Prostate gland (tissue), 2 donors: ENCODE measurements around the gene FAM170B.

Experiments used
- POLR2A ChIP-seq: fragments of 450-650 bp; IDR thresholded peaks from one replicate; pipeline ENCODE4 v1.6.1; 2016; ENCODE audit warnings: antibody characterized with exemption, mild to moderate bottlenecking
- POLR2AphosphoS5 ChIP-seq: sonication (generic); formaldehyde crosslinking; IDR thresholded peaks from one replicate; pipeline ENCODE4 v1.6.1; 2017; ENCODE audit warnings: antibody characterized with exemption
- TF ChIP-seq, protein P1 (sequence below), 4 experiments: fragments of 200-600 bp in 2 of 4; fragments of 450-650 bp in 2 of 4; sonication (generic) in 2 of 4; IDR thresholded peaks; 1 replicate in 3 of 4; 2 replicates in 1 of 4; pipeline ENCODE4 v1.5.1; 2016 to 2019; ENCODE audit warnings: antibody characterized with exemption in 4 of 4, mild to moderate bottlenecking in 2 of 4, moderate library complexity in 2 of 4

DNA sequence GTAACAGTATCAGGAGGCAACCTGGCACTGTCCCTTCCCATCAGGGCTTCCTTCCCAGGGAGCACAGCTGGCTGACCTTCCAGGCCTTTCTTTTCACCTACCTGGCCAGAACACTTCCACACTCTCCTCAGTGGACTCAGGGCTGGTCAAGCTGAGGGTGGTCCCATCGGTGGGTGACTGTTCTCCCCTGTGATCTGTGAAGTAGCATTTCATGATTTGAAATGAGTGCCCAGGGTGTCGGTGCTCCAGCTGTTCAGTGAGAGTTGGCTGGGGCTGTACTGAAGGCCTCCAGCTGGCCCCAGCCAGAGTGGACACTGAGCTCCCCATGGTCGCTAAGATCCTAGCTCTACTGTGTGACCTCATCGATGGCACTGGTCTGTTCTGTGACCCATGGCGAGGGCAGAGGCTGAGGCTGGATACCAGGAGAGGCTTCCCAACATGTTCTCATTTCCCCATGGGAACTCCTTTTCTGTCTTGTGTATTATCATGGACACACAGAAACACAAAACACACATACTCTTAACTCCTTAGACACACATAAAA is at the start of gene FAM170B:
- TF ChIP-seq, protein P1, sequence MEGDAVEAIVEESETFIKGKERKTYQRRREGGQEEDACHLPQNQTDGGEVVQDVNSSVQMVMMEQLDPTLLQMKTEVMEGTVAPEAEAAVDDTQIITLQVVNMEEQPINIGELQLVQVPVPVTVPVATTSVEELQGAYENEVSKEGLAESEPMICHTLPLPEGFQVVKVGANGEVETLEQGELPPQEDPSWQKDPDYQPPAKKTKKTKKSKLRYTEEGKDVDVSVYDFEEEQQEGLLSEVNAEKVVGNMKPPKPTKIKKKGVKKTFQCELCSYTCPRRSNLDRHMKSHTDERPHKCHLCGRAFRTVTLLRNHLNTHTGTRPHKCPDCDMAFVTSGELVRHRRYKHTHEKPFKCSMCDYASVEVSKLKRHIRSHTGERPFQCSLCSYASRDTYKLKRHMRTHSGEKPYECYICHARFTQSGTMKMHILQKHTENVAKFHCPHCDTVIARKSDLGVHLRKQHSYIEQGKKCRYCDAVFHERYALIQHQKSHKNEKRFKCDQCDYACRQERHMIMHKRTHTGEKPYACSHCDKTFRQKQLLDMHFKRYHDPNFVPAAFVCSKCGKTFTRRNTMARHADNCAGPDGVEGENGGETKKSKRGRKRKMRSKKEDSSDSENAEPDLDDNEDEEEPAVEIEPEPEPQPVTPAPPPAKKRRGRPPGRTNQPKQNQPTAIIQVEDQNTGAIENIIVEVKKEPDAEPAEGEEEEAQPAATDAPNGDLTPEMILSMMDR (IDR thresholded peaks at IDR 0.05) = no peak
- no peak for TF ChIP-seq POLR2A
- TF ChIP-seq POLR2AphosphoS5 = no peak
